Panc1 (cell line): ENCODE measurements around the gene SEC14L5.

Experiments used
- CTCF ChIP-seq: fragments of 450-650 bp; IDR thresholded peaks from 2 replicates; pipeline ENCODE4 v1.5.1; 2017; ENCODE audit warnings: mild to moderate bottlenecking
- POLR2AphosphoS5 ChIP-seq: IDR thresholded peaks from 2 replicates; pipeline ENCODE4 v1.6.1; 2012; ENCODE audit warnings: mild to moderate bottlenecking, low read depth, low read length, moderate library complexity
- SIN3A ChIP-seq: IDR thresholded peaks from 2 replicates; pipeline ENCODE4 v1.6.1; 2012; ENCODE audit warnings: low read depth, mild to moderate bottlenecking, low read length, moderate library complexity, borderline replicate concordance; ENCODE audit not compliant: insufficient read depth

- TF ChIP-seq CTCF = no peak
- TF ChIP-seq POLR2AphosphoS5 = no peak
- TF ChIP-seq SIN3A = no peak
Observed at GRCh38 chr16:4933871-4934395, 24.2 kb upstream of the SEC14L5 start.
